HG03520 (cell line): ENCODE results near the gene SLC25A51.

Experiments
- ATAC-seq: cut with Tn5 transposase; IDR thresholded peaks from one replicate; pipeline ENCODE4 v1.9.1; 2021; ENCODE audit warnings: mild to moderate bottlenecking, moderate library complexity; ENCODE audit not compliant: unreplicated experiment

Gene SLC25A51

GRCh38 chr9:37938121-37938891 is 34.4 kb upstream of the SLC25A51 start:
- no peak for ATAC-seq

GRCh38 chr9:37937366-37937765 is 33.4 kb upstream of the SLC25A51 start:
- ATAC-seq = no peak

DNA sequence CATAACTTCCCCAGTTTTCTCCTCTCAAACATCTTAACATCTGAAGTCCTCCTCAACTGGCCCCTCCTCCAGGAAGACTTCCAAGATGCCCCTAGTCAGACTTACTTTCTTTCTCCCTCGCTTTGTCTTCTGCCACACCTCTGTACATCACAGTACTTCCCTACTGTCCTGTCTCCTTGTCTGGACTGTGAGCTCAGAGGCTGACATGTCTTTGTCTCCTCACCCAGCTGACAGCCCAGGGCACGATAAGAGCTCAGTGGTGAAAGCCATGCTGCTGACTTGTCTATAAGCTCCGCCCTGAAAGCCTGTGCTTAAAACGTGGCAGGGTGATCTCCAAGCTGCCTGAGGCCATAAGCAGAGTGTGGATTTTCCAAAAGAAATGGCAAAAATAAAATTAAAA is 33.0 kb upstream of the SLC25A51 start:
- ATAC-seq = no peak

GRCh38 chr9:37936376-37936775 is 32.4 kb upstream of the SLC25A51 start:
- no peak for ATAC-seq

DNA sequence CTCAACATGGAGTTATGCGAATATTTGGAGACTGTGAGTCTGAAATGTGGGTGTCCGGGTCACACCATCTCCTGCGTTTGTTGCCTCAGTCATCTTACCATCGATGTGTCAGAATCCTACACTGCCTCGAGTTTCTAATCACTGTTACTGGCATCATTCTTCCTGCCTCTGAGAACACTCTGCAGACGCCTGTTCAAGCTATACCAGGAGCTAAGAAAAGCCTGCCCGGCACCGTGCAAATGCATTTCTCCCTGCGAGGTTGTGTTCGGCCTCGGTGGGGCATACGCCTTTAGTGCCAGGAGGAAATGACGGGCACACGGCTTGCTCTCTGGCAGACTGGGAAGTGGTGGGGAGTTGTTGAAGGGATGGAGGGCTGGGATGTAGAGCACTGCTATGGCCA is 31.2 kb upstream of the SLC25A51 start:
- no peak for ATAC-seq

DNA sequence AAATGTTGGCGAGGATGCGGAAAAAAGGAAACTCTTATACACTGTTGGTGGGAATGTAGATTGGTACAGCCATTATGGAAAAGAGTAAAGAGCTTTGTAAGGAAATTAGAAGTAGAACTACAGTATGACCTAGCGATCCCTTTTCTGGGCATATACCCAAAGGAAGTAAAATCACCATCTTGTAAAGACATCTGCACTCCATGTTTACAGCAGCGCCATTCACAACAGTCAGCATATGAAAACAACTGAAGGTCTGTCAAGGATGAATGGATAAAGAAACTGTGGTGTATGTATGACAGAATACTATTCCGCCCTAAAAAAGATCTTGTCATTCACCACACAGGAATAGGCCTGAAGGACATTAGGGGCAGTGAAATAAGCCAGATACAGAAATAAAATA is 27.7 kb upstream of the SLC25A51 start:
- ATAC-seq = no peak

DNA sequence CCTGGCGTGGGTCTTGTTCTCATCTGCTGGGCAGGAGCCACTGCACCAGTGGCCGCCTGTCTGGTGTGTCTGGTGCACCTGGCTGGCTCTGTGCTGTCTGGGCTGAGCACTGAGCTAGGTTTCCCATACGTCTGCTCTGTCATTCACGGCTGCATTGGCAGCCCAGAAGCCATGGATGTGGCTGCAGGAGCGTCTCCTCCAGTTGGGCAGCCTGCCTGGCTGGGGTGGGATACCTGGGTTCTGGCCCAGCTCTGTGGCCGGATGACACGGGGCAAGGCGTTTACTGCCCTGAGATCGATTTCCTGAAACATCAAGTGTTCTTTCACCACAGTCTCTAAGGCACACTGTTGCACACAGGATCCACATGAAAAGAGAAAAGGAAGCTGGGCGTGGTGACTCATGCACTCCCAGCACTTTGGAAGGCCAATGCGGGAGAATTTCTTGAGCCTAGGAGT is 25.5 kb upstream of the SLC25A51 start:
- no peak for ATAC-seq

DNA sequence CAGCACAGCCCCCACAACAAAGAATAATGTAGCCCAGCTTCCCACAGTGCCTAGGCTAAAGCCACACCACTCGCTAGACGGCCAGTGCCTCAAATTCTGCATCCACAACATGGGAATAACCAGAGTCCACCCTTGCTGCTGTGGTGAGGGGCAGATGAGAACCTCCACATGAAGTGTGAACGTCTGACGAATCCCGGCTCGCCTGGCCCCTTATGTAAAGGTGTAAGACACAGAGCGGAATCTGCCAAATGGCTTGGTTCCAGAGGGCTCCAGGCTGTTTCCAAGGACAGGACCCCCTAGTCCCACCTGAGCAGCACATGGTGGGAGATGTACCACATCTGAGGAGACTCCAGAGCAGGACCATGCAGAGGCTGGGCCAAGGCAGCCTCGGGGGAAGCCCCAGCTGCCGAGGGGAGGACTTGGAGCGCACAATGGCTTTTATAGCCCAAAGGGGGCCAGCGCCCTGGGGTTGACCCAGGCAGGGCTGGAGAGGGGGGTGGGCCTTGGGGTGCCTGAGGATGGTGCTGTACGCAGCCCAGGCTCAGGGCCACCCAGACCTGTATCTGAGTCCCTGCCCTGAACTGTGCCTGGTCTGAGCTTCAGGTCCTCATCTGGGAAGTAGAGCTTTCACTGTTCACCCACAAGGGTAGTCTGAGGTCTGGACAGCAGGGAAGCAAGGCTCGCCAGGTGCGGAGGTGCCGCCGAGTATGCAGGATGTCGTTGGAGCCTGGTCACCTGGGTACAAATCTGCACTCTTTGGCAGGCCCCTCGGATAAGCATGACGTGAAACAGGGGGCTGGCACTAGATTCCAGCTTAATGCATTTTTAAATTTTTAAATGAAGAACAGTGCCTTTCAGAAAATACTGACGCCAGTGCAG is 24.9 kb upstream of the SLC25A51 start:
- no peak for ATAC-seq

GRCh38 chr9:37927601-37928551 is 23.9 kb upstream of the SLC25A51 start:
- ATAC-seq = no peak

DNA sequence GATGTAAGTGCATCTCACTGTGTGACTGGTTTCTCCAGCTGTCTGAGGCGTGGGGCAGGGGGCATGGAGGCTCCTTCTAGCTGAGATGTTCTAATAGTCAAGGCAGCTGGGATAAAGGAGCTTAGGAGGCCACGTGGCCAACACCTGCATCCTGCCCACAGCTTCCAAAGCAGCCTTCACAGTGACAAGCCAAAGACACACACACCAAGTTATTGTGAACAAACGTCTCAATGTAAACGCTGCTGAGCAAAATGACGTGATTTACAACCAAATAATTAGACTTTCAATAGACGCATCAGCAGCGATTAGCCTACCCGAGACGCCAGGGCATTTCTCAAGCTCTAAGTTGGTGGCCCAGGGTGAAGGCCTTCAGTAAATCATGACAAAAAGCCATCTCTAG is 23.2 kb upstream of the SLC25A51 start:
- no peak for ATAC-seq

DNA sequence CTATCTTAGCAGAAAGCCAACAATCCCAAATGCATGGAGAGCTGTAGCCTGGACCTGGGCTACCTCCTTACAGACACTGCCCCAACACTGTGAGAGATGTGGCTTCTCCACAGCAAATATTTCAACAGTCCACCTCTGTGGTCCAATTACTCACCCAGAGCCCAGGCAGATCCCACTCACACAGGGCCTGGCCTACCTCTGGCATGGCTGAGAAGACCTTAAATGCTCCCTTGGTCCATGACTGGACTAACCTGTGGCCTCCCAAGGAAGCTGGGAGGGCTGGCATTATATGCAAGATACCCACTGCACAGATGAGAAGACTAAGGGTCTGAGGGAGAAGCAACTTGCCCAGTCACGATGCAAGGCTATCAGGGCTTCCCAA is 22.8 kb upstream of the SLC25A51 start:
- ATAC-seq = no peak

DNA sequence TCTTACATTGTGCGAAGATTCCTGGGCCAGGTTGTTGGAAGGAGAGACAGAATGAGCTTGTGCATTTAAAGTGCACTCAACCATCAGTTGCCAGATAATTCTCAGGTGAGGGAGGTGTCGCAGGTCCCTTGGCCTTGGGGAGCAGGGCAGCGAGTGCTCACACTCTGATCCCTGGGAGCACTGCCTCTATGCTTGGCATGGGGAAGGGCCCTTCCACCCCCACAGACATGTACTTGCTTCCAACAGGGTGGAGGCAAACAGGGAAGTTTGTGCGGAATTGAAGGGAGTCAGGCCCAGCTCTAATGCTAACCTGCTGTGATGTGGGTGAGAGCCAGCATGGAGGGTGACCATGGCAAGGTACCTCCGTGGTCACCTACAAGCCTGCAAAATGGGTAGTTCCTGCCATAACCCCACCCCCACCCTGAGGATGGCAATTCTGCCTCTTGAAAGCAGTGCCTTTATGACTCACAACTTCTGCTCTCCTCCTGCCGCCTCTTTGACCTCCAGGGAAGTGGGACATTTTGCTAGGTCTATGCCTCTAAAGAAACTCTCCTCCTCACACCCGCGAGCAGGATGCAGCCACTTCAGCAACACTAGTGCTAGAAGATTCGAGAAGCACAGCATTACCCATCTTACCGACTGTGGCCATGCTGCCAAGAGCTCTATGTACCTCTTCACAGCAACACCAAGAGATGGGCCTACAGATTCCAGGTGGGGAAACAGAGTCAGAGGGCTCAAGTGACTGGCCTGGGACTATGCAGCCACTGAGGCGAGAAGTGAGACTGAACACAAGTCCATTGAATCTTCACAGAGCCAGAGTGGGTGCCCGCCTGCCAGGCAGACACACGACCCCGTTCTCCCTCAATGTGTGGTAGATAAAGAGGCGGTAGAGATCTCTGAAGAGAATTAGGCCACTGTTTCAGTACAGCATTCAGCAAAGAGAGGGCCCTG is 22.1 kb upstream of the SLC25A51 start:
- no peak for ATAC-seq

DNA sequence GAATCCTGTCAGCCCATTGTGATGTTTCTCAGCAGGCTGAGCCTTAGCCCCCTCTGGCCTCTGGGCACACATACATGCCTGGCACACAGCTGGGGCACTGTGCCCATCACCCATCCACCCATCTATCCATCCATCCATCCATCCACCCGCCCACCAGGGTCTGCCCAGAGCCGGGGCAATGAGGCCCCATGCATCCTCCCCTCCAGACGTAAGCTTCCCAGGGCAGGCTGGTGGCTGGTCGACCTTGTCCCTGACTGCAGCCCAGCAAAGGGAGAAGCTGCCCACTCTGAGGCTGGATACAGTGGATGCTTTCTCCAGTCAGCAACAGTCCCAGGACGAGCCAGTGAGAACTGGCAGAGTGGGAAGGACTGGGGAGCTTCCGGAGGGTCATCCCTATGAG is 21.1 kb upstream of the SLC25A51 start:
- no peak for ATAC-seq

GRCh38 chr9:37924538-37924937 is 20.6 kb upstream of the SLC25A51 start:
- ATAC-seq = no peak

- no peak for ATAC-seq
Observed at GRCh38 chr9:37923796-37924427, 20.0 kb upstream of the SLC25A51 start.

GRCh38 chr9:37923118-37923795 is 19.3 kb upstream of the SLC25A51 start:
- ATAC-seq = no peak

DNA sequence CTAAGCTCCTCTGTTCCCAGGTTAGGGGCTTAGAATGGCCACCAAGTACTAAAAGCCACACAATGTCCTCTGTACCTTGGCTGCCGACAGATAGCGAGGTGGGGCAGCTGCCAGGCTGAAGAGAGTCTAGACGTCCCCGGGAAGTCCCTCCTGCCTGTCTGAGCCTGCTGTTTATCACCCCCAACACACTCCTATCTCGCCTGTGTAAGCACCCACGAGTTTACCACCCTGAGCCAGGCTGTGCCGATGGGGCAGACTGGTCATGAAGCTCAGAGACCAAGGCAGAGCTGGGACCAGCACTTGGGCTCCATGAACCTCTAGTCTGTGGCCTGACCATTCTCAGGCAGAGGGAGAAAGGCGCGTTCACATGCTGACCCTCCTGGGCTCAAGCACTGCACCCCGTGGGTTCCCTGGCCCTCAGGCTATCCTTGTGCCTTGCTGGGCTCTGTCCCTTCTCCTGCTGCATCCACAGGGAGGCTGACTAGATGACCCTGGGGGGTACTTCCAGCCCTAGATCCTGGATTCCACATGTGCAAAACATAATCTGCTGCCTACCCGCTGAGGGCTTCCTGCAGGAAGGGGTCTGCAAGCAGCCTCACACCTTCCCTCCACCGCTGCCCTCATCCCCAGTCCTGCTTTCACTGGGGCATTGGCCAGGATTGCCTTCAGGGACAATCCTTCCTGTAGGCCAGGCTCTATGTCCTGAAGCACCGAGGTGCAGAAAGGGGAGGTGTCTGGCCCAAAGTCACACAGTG is 18.6 kb upstream of the SLC25A51 start:
- ATAC-seq = no peak
